ENCODE measurements around the gene CD36.

The CD36 gene

DNA sequence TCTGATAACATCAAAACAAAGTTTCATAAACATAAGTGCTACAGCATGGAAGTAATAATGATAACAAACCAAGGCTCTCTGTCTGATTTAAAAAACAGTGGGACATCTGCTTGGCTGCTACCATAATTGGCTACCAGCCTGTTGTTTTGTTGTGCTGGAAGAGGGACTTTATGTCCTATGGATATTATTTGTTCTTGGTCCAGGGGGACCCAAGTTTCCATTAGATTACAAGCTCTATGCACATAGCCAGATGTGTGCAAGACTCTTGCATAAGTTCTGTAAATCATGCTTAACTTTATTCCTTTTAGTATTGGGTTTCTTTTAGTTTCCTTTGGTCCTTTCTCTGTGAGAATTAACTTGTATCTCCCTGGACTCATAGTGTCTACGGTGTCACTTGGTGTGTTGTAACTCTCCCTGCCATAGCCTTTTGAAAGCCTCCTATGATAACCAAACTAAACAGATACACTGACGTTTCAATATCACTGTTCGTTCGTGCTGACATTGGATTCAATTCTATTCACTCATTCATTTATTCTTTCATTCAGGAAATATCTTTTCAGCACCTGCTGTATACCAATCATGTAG is 41.4 kb upstream of the CD36 start:
- TF ChIP-seq, protein P1, sequence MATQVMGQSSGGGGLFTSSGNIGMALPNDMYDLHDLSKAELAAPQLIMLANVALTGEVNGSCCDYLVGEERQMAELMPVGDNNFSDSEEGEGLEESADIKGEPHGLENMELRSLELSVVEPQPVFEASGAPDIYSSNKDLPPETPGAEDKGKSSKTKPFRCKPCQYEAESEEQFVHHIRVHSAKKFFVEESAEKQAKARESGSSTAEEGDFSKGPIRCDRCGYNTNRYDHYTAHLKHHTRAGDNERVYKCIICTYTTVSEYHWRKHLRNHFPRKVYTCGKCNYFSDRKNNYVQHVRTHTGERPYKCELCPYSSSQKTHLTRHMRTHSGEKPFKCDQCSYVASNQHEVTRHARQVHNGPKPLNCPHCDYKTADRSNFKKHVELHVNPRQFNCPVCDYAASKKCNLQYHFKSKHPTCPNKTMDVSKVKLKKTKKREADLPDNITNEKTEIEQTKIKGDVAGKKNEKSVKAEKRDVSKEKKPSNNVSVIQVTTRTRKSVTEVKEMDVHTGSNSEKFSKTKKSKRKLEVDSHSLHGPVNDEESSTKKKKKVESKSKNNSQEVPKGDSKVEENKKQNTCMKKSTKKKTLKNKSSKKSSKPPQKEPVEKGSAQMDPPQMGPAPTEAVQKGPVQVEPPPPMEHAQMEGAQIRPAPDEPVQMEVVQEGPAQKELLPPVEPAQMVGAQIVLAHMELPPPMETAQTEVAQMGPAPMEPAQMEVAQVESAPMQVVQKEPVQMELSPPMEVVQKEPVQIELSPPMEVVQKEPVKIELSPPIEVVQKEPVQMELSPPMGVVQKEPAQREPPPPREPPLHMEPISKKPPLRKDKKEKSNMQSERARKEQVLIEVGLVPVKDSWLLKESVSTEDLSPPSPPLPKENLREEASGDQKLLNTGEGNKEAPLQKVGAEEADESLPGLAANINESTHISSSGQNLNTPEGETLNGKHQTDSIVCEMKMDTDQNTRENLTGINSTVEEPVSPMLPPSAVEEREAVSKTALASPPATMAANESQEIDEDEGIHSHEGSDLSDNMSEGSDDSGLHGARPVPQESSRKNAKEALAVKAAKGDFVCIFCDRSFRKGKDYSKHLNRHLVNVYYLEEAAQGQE (IDR thresholded peaks at IDR 0.05; ENCODE audit: insufficient read depth in 1 of 2, low read depth in 2 of 2, low read length in 2 of 2): no peak
- TF ChIP-seq FOXP2 (optimal IDR thresholded peaks at IDR 0.05; ENCODE audit: borderline replicate concordance, extremely low read depth, extremely low read length, insufficient read depth) (no peak), SIN3A (IDR thresholded peaks at IDR 0.05; ENCODE audit: borderline replicate concordance, insufficient read depth, low read length) (no peak), POLR2AphosphoS5 (IDR thresholded peaks at IDR 0.05; ENCODE audit: low read depth, low read length) (no peak), TAF1 (IDR thresholded peaks at IDR 0.05; ENCODE audit: borderline replicate concordance, insufficient read depth, low read length) (no peak)

DNA sequence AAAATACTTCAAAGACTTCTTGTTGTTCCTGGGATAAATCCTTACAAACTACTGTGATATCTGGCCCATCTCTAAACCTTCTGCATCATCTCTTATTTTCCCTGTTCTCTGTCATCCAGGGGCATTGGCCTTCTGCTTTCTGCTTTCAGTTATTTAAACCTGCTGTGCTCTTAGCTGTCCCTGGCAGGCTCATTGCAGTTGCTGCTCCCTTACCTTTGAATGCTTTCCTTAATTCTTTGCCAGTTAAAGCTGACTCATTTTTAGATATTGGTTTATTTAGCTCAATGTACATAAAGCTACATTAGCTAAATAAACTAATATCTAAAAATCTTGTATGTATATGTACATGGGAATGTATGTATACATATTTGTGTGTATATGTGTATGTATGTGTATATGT is 40.6 kb upstream of the CD36 start:
- no peak for TF ChIP-seq POLR2AphosphoS5 (IDR thresholded peaks at IDR 0.05; ENCODE audit: low read depth, low read length)

DNA sequence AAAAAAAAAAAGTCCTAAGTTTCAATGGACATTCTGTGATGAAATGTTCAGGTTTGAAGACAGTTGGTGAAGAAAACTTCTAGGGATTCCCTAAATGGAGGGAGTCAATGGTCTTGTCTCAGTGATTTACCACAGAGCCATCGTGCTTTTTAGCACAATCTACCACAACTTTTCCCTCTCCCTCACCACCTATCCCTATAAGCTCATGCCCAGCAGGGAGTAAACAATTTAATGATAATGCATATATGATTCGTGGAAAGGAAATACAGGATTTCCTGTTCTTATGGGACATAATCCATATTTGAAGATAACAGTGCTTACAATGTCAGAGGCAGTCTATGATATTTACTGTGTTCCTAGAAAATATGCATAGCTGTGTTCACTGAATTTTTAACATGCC is 38.4 kb upstream of the CD36 start:
- TF ChIP-seq, protein P1 (IDR thresholded peaks at IDR 0.05; ENCODE audit: insufficient read depth in 1 of 2, low read depth in 2 of 2, low read length in 2 of 2): no peak
- no peak for TF ChIP-seq TAF1 (IDR thresholded peaks at IDR 0.05; ENCODE audit: borderline replicate concordance, insufficient read depth, low read length)
- no peak for TF ChIP-seq POLR2AphosphoS5 (IDR thresholded peaks at IDR 0.05; ENCODE audit: low read depth, low read length)
- no peak for TF ChIP-seq FOXP2 (optimal IDR thresholded peaks at IDR 0.05; ENCODE audit: borderline replicate concordance, extremely low read depth, extremely low read length, insufficient read depth)
- TF ChIP-seq SIN3A (IDR thresholded peaks at IDR 0.05; ENCODE audit: borderline replicate concordance, insufficient read depth, low read length): no peak

DNA sequence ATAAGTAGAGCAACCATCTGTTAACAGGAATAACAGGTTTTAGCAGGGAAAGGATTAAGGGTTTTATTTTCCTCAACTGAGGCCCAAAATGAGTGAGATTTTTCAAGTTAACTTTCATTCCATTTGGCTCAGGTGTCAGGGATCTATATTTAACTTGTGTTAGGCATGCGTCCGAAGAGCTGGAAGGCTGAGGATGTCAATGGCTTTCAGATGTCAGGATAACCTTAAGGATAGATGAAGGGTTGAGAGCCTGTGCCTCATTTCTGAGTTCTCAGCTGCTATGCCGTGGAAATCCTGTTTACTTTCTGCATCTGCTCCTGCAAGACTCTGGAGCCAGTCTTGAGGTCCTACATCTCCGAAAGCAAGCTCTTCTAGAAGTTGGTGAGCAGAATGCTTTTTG is 36.4 kb upstream of the CD36 start:
- TF ChIP-seq, protein P1 (IDR thresholded peaks at IDR 0.05; ENCODE audit: insufficient read depth in 1 of 2, low read depth in 2 of 2, low read length in 2 of 2): no peak
- TF ChIP-seq SIN3A (IDR thresholded peaks at IDR 0.05; ENCODE audit: borderline replicate concordance, insufficient read depth, low read length): no peak
- TF ChIP-seq POLR2AphosphoS5 (IDR thresholded peaks at IDR 0.05; ENCODE audit: low read depth, low read length): no peak
- TF ChIP-seq FOXP2 (optimal IDR thresholded peaks at IDR 0.05; ENCODE audit: borderline replicate concordance, extremely low read depth, extremely low read length, insufficient read depth): no peak
- TF ChIP-seq TAF1 (IDR thresholded peaks at IDR 0.05; ENCODE audit: borderline replicate concordance, insufficient read depth, low read length): no peak

DNA sequence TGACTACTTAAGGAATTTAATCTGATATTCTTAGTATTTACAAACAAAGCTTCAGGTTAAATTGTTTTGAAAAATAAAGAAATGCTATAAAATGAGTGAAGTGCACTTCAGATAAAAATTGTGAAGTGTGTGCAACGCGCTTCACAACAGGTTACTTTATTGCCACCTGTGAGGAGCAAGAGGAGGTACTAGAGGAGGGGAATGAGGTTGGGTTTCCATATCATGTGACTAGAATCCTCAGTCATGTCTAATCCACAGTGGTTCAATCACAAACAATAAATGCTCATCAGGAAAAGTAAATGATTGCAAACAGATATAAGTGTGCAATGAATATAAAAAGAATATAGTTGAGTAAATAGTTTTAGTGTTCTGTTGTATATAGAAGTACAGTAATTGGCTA is 34.5 kb upstream of the CD36 start:
- no peak for TF ChIP-seq POLR2AphosphoS5 (IDR thresholded peaks at IDR 0.05; ENCODE audit: low read depth, low read length)
- TF ChIP-seq, protein P1 (IDR thresholded peaks at IDR 0.05; ENCODE audit: insufficient read depth in 1 of 2, low read depth in 2 of 2, low read length in 2 of 2): no peak
- no peak for TF ChIP-seq SIN3A (IDR thresholded peaks at IDR 0.05; ENCODE audit: borderline replicate concordance, insufficient read depth, low read length)
- no peak for TF ChIP-seq FOXP2 (optimal IDR thresholded peaks at IDR 0.05; ENCODE audit: borderline replicate concordance, extremely low read depth, extremely low read length, insufficient read depth)
- TF ChIP-seq TAF1 (IDR thresholded peaks at IDR 0.05; ENCODE audit: borderline replicate concordance, insufficient read depth, low read length): no peak

Measured in PFSK-1 (cell line).